Fibroblast of lung (primary cell): ENCODE measurements around the gene CRLF1. TPM values are rescaled to one million over a fixed set of nuclear protein-coding genes. Genes with fewer than 3 reads are reported as not detected.

Experiments
- DNase-seq, 2 donors: peaks; one replicate each; pipeline versions ENCODE4 v3.0.0 to v3.0.0-alpha.2; 2010; ENCODE audit warnings: low read depth in 2 of 2
- H2AFZ ChIP-seq: 2 replicates; pipeline ENCODE4 v1.5.1; 2012; ENCODE audit warnings: low read length, control low read depth, inconsistent platforms
- H3K27ac ChIP-seq: 2 replicates; pipeline ENCODE4 v1.5.1; 2011; ENCODE audit warnings: low read length, control low read depth; ENCODE audit not compliant: insufficient read depth
- H3K27me3 ChIP-seq: 2 replicates; pipeline ENCODE4 v1.5.1; 2011; ENCODE audit warnings: mild to moderate bottlenecking, low read length; ENCODE audit not compliant: control insufficient read depth, insufficient read depth
- H3K36me3 ChIP-seq: 2 replicates; pipeline ENCODE4 v1.5.1; 2011; ENCODE audit warnings: low read length; ENCODE audit not compliant: control insufficient read depth, insufficient read depth
- H3K4me1 ChIP-seq: 2 replicates; pipeline ENCODE4 v1.5.1; 2011; ENCODE audit warnings: low read length; ENCODE audit not compliant: control insufficient read depth, insufficient read depth; ENCODE audit errors: extremely low read depth
- H3K4me2 ChIP-seq: 2 replicates; pipeline ENCODE4 v1.5.1; 2011; ENCODE audit warnings: low read length, control low read depth; ENCODE audit not compliant: insufficient read depth; ENCODE audit errors: extremely low read depth
- H3K4me3 ChIP-seq, 4 experiments: fragments of 200-600 bp in 1 of 4; sonication (generic) in 1 of 4; replicated peaks in 1 of 4; 2 replicates each; pipeline ENCODE4 v1.5.1; 2011 to 2016; ENCODE audit warnings: low read length in 4 of 4, low read depth in 3 of 4, mild to moderate bottlenecking in 3 of 4, control low read depth in 2 of 4, inconsistent platforms in 1 of 4, mixed read lengths in 1 of 4; ENCODE audit not compliant: insufficient read depth in 1 of 4; ENCODE audit errors: control extremely low read depth in 1 of 4
- H3K79me2 ChIP-seq: 2 replicates; pipeline ENCODE4 v1.5.1; 2012; ENCODE audit warnings: mild to moderate bottlenecking, low read length, inconsistent platforms; ENCODE audit not compliant: control insufficient read depth, insufficient read depth
- H3K9ac ChIP-seq: 2 replicates; pipeline ENCODE4 v1.5.1; 2011; ENCODE audit warnings: mild to moderate bottlenecking, low read length, control low read depth; ENCODE audit not compliant: insufficient read depth
- H3K9me3 ChIP-seq: 2 replicates; pipeline ENCODE4 v1.5.1; 2012; ENCODE audit warnings: low read depth, low read length; ENCODE audit not compliant: control insufficient read depth, insufficient read depth
- H4K20me1 ChIP-seq: 2 replicates; pipeline ENCODE4 v1.5.1; 2011; ENCODE audit warnings: low read length; ENCODE audit not compliant: control insufficient read depth, insufficient read depth; ENCODE audit errors: extremely low read depth
- CTCF ChIP-seq, 2 donors: IDR thresholded peaks in 1 of 2; conservative IDR thresholded peaks in 1 of 2; 1 replicate in 1 of 2; 2 replicates in 1 of 2; pipeline ENCODE4 v1.5.1; 2011 to 2012; ENCODE audit warnings: low read length in 2 of 2, control low read depth in 1 of 2, inconsistent platforms in 1 of 2, low read depth in 1 of 2, mild to moderate bottlenecking in 1 of 2
- EZH2 ChIP-seq: IDR thresholded peaks from 2 replicates; pipeline ENCODE4 v1.5.1; 2012; ENCODE audit warnings: low read length, control low read depth, mild to moderate bottlenecking; ENCODE audit errors: missing control alignments
- polyA plus RNA-seq, 2 donors: library from polyadenylated mRNA; depleted of rRNA in 1 of 2; stranded (reverse) in 1 of 2; unstranded in 1 of 2; fragments of >200 nt; gene quantifications; 2 replicates each; pipeline ENCODE4 v1.2.1, GENCODE V29; 2011 to 2012; ENCODE audit warnings: missing spikeins in 1 of 2
- total RNA-seq: library from RNA; depleted of rRNA; stranded (reverse); fragments of >200 nt; gene quantifications from 2 replicates; pipeline ENCODE4 v1.2.1, GENCODE V29; 2014

The CRLF1 gene
- total and polyA plus RNA-seq, 2 donors (not counting 1 experiment from before 2014, with no cell fraction given): 2.2 to 2.5 TPM

DNA sequence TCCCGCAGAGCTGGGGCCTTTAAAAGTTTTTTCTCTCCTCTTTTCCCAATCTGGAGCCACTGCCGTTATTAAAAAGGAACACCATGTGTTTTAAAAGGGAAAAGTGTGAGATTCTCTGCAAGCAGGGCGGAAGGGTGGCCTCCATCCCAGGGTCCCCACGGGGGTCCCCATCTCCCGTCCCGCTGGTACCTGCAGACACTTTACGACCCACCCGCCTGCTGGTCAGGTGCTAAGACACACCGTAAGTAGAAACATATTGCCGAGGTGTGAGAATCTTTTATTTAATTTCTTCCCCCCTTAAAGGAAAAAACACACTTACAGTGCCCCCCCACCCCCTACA, 1.8 kb downstream of the CRLF1 start:
- Histone ChIP-seq H3K9ac (no peak overlapping the region), H4K20me1 (no peaks in the 10 kb centered on the region), H3K9me3 (no peaks in the 10 kb centered on the region), H3K4me1 (no peaks in the 10 kb centered on the region), H3K4me2 (no peak overlapping the region), H3K36me3 (no peaks in the 10 kb centered on the region), H3K27ac (no peak overlapping the region), H2AFZ (no peak overlapping the region), H3K4me3 (no peak overlapping the region), H3K79me2 (no peaks in the 10 kb centered on the region), H3K27me3 (peaks cover 50% of the 10 kb centered on the region)
- TF ChIP-seq CTCF (conservative IDR thresholded peaks at IDR 0.05 in 1 of 2, IDR thresholded peaks at IDR 0.05 in 1 of 2; ENCODE audit: low read depth in 1 of 2, low read length in 2 of 2): no peak
- TF ChIP-seq EZH2: no peak
- DNase-seq: no peak

DNA sequence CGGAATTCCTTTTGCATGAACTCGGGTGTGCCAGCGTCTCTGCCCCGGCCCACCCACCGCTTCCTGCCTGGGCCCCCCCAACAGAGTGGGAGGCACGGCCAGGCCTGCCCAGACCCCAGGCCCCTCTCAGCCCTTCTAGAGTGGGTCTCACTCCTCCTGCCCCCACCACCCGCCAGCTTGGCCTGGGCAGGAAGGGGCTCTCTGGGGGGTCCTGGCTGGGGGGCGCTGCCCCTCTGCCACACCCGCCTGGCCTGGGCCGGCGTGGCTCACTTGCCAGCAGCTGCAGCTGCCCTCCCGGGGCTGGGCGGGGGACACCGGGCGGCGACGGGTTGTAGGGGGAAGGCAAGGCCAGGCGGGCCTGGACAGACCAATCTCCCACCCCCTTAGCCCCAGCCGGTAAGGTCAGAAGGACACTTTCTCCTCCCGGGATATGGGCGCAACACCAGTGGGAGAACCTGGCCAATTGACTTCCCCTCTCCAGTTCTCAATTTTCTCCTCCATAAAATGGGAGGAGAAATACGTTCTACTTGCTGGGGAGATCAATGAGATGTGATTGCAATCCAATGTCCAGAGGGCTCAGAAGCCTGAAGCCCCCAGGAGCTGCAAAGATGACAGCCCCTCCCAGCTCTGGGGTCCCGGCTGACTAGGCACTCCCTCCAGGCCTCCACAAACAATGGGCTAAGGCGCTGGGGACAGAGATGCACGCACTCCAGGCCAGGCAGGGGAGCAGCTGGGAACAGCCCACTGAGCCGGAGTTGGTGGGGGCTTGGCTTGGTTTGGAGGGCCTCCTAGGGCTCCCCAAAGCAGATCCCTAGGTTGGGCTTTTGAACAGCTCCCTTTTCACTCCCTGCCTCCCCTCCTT, 2.4 kb downstream of the CRLF1 start:
- no peak overlapping the region for H3K9ac ChIP-seq
- no peak for DNase-seq
- no peaks in the 10 kb centered on the region for H3K36me3 ChIP-seq
- H3K9me3 ChIP-seq: no peaks in the 10 kb centered on the region
- no peaks in the 10 kb centered on the region for H3K4me1 ChIP-seq
- H2AFZ ChIP-seq: no peak overlapping the region
- H4K20me1 ChIP-seq: no peaks in the 10 kb centered on the region
- TF ChIP-seq CTCF (conservative IDR thresholded peaks at IDR 0.05 in 1 of 2, IDR thresholded peaks at IDR 0.05 in 1 of 2; ENCODE audit: low read depth in 1 of 2, low read length in 2 of 2) (no peak), EZH2 (peak; percentile 59)
- no peaks in the 10 kb centered on the region for H3K79me2 ChIP-seq
- H3K4me2 ChIP-seq: no peak overlapping the region
- peaks cover 44% of the 10 kb centered on the region for H3K27me3 ChIP-seq
- H3K4me3 ChIP-seq: no peak overlapping the region
- no peak overlapping the region for H3K27ac ChIP-seq

DNA sequence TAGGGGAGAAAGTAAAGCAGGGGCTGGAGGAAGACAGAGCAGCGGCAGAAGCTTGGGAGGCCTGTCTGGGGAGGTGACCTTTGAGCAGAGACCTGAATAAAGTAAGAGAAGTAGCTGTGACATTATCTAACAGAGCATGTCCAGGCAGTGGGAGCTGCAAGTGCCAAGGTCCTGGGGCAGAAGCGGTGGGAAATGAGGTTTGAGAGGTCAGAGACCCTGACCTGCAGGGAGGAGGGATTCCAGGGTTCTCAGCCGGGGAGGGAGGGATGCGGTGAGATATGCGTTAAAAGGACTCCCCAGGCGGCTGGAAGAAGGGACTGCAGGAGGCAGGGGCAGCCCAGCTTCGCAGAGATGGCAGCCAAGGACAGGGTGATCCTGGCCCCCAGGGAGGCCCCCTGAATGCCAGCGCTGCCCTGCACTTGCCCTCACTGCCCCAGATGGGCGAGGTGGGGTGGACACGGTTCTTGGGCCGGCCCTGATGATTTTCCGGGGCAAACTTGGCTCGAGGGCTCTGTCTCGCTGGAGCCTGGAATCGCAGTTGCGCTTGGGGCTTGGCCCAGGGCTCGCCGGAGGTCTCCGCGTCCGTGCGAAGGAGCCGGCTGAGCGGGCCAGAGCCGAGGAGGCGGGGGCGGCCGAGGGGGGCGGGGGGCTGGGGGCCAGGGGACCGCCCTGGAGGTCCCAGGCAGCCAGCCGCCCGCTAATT, 3.2 kb downstream of the CRLF1 start:
- Histone ChIP-seq H3K4me3 (peak overlapping the region in 1 of 4 experiments; percentile 7), H3K9me3 (no peaks in the 10 kb centered on the region), H2AFZ (no peak overlapping the region), H4K20me1 (no peaks in the 10 kb centered on the region), H3K4me1 (no peaks in the 10 kb centered on the region), H3K79me2 (no peaks in the 10 kb centered on the region), H3K36me3 (no peaks in the 10 kb centered on the region), H3K9ac (no peak overlapping the region), H3K27me3 (peaks cover 36% of the 10 kb centered on the region), H3K27ac (no peak overlapping the region), H3K4me2 (peak overlapping the region; percentile 13)
- peak in 1 of 2 donors; percentile 32 for DNase-seq
- peak; percentile 52 for TF ChIP-seq EZH2
- TF ChIP-seq CTCF (conservative IDR thresholded peaks at IDR 0.05 in 1 of 2, IDR thresholded peaks at IDR 0.05 in 1 of 2; ENCODE audit: low read depth in 1 of 2, low read length in 2 of 2): peak; percentile 12 to 35
